GM19238 (cell line): Measurements from ENCODE around the gene TYW1B.
"Not testable (repeated sequence)": the region's sequence is repeated elsewhere in the genome, so short reads cannot be mapped to it uniquely, and the experiment has no call there.

ENCODE experiments used
- DNase-seq: peaks from one replicate; pipeline ENCODE4 v3.0.0; 2011; ENCODE audit warnings: low spot score; ENCODE audit not compliant: insufficient read length

The TYW1B gene

GRCh38 chr7:72559546-72559945, 268.5 kb downstream of the TYW1B start:
- not testable (repeated sequence) for DNase-seq

- DNase-seq: not testable (repeated sequence)
These were observed 271.3 kb downstream of the TYW1B start for GRCh38 chr7:72556733-72557132.

GRCh38 chr7:72555238-72555637, 272.8 kb downstream of the TYW1B start:
- not testable (repeated sequence) for DNase-seq

- DNase-seq: not testable (repeated sequence)
These were observed 273.6 kb downstream of the TYW1B start for GRCh38 chr7:72554401-72554800.

GRCh38 chr7:72550454-72550853, 277.5 kb downstream of the TYW1B start:
- not testable (repeated sequence) for DNase-seq

- DNase-seq: not testable (repeated sequence)
These were observed 281.3 kb downstream of the TYW1B start for GRCh38 chr7:72546586-72547237.

GRCh38 chr7:72544531-72544930, 283.5 kb downstream of the TYW1B start:
- not testable (repeated sequence) for DNase-seq

- no peak for DNase-seq
These were observed 287.1 kb downstream of the TYW1B start for GRCh38 chr7:72540923-72541322.

- DNase-seq: no peak
These were observed 287.8 kb downstream of the TYW1B start for GRCh38 chr7:72540106-72540611.

GRCh38 chr7:72539702-72540101, 288.3 kb downstream of the TYW1B start:
- no peak for DNase-seq

- no peak for DNase-seq
These were observed 289.1 kb downstream of the TYW1B start for GRCh38 chr7:72538856-72539255.

- DNase-seq: no peak
These were observed 289.9 kb downstream of the TYW1B start for GRCh38 chr7:72538147-72538546.

GRCh38 chr7:72536038-72536437, 292.0 kb downstream of the TYW1B start:
- not testable (repeated sequence) for DNase-seq

GRCh38 chr7:72531048-72531447, 297.0 kb downstream of the TYW1B start:
- DNase-seq: not testable (repeated sequence)
